Vagina (tissue), 2 donors: ENCODE results near the gene ZNF529.

Experiments
- CTCF ChIP-seq, 3 experiments: fragments of 450-650 bp in 2 of 3; fragments of 200-600 bp in 1 of 3; sonication (generic) in 1 of 3; IDR thresholded peaks; one replicate each; pipeline ENCODE4 v1.5.1; 2017 to 2019; ENCODE audit warnings: antibody characterized with exemption in 3 of 3, mild to moderate bottlenecking in 2 of 3, moderate library complexity in 2 of 3
- POLR2A ChIP-seq, 2 donors: fragments of 450-650 bp; IDR thresholded peaks; one replicate each; pipeline ENCODE4 v1.6.1; 2017; ENCODE audit warnings: antibody characterized with exemption in 2 of 2, mild to moderate bottlenecking in 2 of 2, moderate library complexity in 2 of 2
- POLR2AphosphoS5 ChIP-seq, 2 donors: sonication (generic); formaldehyde crosslinking; IDR thresholded peaks; one replicate each; pipeline ENCODE4 v1.9.0; 2017; ENCODE audit warnings: antibody characterized with exemption in 2 of 2, mild to moderate bottlenecking in 2 of 2, low read depth in 1 of 2; ENCODE audit not compliant: insufficient read depth in 1 of 2

GRCh38 chr19:36501973-36502372 lies 71.1 kb downstream of the ZNF529 start:
- no peak for TF ChIP-seq CTCF (IDR thresholded peaks at IDR 0.05)
- TF ChIP-seq POLR2A (IDR thresholded peaks at IDR 0.05): no peak
- no peak for TF ChIP-seq POLR2AphosphoS5 (IDR thresholded peaks at IDR 0.05; ENCODE audit: insufficient read depth in 1 of 2, low read depth in 1 of 2)
